ENCODE measurements around the gene ACSF3.

Gene ACSF3

GRCh38 chr16:89102041-89102471, 8.4 kb downstream of the ACSF3 start (continued):
- no peak for TF ChIP-seq ZNF174 (tag by site-specific recombination; IDR thresholded peaks at IDR 0.05)
- TF ChIP-seq ZFP41 (tag by site-specific recombination; IDR thresholded peaks at IDR 0.05; ENCODE audit: borderline replicate concordance): no peak

- Histone ChIP-seq H3K36me3 (ENCODE audit: control insufficient read depth in 2 of 2, insufficient read depth in 1 of 2, low read length in 2 of 2) (peaks cover 3 to 77% of the 10 kb centered on the region in 2 experiments; a peak in 2 of 3 replicates), H3K9me3 (ENCODE audit: control insufficient read depth, insufficient read depth, low read depth, low read length) (no peaks in the 10 kb centered on the region), H3K4me3 (ENCODE audit: low read depth, low read length) (no peak overlapping the region), H3K4me1 (ENCODE audit: control insufficient read depth, insufficient read depth, low read length) (peaks cover 6% of the 10 kb centered on the region; the same call in 1 of the 2 replicates), H3K27ac (ENCODE audit: extremely low read depth, low read depth, low read length) (no peak overlapping the region)
- ChIA-PET CTCF (no interaction called here), POLR2A (interaction anchor here (1.3 kb wide), 1 partner anchor 9 kb away, joined by 3 read pairs; the partner anchor contains the start of gene ACSF3)
- no peak for TF ChIP-seq KLF16 (tag by site-specific recombination; IDR thresholded peaks at IDR 0.05)
These were observed 8.9 kb downstream of the ACSF3 start for GRCh38 chr16:89102481-89103073.

DNA sequence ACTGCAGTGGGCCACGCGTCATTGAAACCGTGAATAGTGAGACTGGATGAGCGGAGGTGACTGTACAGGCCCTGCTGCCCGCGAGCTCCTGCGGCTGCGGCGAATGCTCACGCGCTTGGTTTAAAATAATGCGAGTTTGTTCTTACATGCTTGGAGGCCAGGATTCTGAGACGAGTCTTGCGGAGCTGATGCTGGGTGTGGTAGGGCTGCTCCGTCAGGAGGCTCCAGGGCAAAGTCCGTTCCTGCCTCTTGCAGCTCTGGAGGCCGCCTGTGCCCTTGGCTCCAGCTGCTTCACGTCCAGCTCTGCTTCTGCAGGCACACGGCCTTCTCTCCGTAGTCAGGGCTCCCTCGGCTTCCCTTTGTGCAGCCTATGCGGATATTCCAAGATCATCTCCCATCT, 9.5 kb downstream of the ACSF3 start:
- Histone ChIP-seq H3K4me1 (ENCODE audit: control insufficient read depth, insufficient read depth, low read length) (0 out of 2 replicates have a peak, but pooled peaks cover under 1% of the 10 kb centered on the region), H3K36me3 (ENCODE audit: control insufficient read depth in 2 of 2, insufficient read depth in 1 of 2, low read length in 2 of 2) (peaks cover 3 to 81% of the 10 kb centered on the region in 2 experiments; a peak in 2 of 3 replicates), H3K4me3 (ENCODE audit: low read depth, low read length) (no peak overlapping the region), H3K9me3 (ENCODE audit: control insufficient read depth, insufficient read depth, low read depth, low read length) (no peaks in the 10 kb centered on the region), H3K27ac (ENCODE audit: extremely low read depth, low read depth, low read length) (no peak overlapping the region)
- TF ChIP-seq, protein P1, sequence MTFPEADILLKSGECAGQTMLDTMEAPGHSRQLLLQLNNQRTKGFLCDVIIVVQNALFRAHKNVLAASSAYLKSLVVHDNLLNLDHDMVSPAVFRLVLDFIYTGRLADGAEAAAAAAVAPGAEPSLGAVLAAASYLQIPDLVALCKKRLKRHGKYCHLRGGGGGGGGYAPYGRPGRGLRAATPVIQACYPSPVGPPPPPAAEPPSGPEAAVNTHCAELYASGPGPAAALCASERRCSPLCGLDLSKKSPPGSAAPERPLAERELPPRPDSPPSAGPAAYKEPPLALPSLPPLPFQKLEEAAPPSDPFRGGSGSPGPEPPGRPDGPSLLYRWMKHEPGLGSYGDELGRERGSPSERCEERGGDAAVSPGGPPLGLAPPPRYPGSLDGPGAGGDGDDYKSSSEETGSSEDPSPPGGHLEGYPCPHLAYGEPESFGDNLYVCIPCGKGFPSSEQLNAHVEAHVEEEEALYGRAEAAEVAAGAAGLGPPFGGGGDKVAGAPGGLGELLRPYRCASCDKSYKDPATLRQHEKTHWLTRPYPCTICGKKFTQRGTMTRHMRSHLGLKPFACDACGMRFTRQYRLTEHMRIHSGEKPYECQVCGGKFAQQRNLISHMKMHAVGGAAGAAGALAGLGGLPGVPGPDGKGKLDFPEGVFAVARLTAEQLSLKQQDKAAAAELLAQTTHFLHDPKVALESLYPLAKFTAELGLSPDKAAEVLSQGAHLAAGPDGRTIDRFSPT (tag by site-specific recombination; IDR thresholded peaks at IDR 0.05): no peak
- TF ChIP-seq ZNF266 (tag by site-specific recombination; IDR thresholded peaks at IDR 0.05; ENCODE audit: low read depth) (no peak), ZNF26 (tag by site-specific recombination; IDR thresholded peaks at IDR 0.05) (no peak), BCL11B (tag by site-specific recombination; IDR thresholded peaks at IDR 0.05; ENCODE audit: low read depth) (no peak), ZNF146 (tag by site-specific recombination; IDR thresholded peaks at IDR 0.05) (no peak), ZNF426 (tag by site-specific recombination; IDR thresholded peaks at IDR 0.05) (no peak), ZNF560 (tag by site-specific recombination; IDR thresholded peaks at IDR 0.05; ENCODE audit: borderline replicate concordance) (no peak), ZNF654 (tag by site-specific recombination; IDR thresholded peaks at IDR 0.05; ENCODE audit: low read depth) (no peak), ZNF112 (tag by site-specific recombination; IDR thresholded peaks at IDR 0.05) (no peak), ZNF248 (tag by site-specific recombination; IDR thresholded peaks at IDR 0.05) (no peak), ZNF837 (tag by site-specific recombination; IDR thresholded peaks at IDR 0.05) (no peak), ZNF555 (tag by site-specific recombination; conservative IDR thresholded peaks at IDR 0.05) (no peak), ZBTB7A (tag by site-specific recombination; IDR thresholded peaks at IDR 0.05; ENCODE audit: low read depth) (no peak), ZBTB8A (tag by site-specific recombination; IDR thresholded peaks at IDR 0.05) (no peak), ZNF48 (tag by site-specific recombination; IDR thresholded peaks at IDR 0.05) (no peak)
- TF ChIP-seq, protein P2, sequence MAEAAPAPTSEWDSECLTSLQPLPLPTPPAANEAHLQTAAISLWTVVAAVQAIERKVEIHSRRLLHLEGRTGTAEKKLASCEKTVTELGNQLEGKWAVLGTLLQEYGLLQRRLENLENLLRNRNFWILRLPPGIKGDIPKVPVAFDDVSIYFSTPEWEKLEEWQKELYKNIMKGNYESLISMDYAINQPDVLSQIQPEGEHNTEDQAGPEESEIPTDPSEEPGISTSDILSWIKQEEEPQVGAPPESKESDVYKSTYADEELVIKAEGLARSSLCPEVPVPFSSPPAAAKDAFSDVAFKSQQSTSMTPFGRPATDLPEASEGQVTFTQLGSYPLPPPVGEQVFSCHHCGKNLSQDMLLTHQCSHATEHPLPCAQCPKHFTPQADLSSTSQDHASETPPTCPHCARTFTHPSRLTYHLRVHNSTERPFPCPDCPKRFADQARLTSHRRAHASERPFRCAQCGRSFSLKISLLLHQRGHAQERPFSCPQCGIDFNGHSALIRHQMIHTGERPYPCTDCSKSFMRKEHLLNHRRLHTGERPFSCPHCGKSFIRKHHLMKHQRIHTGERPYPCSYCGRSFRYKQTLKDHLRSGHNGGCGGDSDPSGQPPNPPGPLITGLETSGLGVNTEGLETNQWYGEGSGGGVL (tag by site-specific recombination; IDR thresholded peaks at IDR 0.05): no peak
- ChIA-PET POLR2A (interaction anchor here (1.3 kb wide), 1 partner anchor 10 kb away, joined by 3 read pairs; the partner anchor contains the start of gene ACSF3), CTCF (no interaction called here)
